K562 (cell line): ENCODE data around the gene CLCN4.

ENCODE experiments used
- CHD4 ChIP-seq: fragments of 200-600 bp; sonication (generic); IDR thresholded peaks from 3 replicates; pipeline ENCODE4 v1.6.1; 2012; ENCODE audit warnings: low read depth, mild to moderate bottlenecking, mixed read lengths, low read length, inconsistent platforms; ENCODE audit not compliant: insufficient read depth, insufficient replicate concordance, poor library complexity, severe bottlenecking
- CSDE1 ChIP-seq, 2 experiments: fragments of 450-650 bp; IDR thresholded peaks; 2 replicates each; pipeline ENCODE4 v1.6.1; 2016; ENCODE audit warnings: mild to moderate bottlenecking in 1 of 2
- EZH2 ChIP-seq: IDR thresholded peaks from 2 replicates; pipeline ENCODE4 v1.6.1; 2012; ENCODE audit warnings: low read depth, mild to moderate bottlenecking, inconsistent platforms, low read length, borderline replicate concordance
- KAT7 ChIP-seq: sonication (generic); formaldehyde crosslinking; IDR thresholded peaks from 2 replicates; pipeline ENCODE4 v1.8.0; 2022; ENCODE audit warnings: missing genetic modification reagents, mild to moderate bottlenecking, borderline replicate concordance
- L3MBTL2 ChIP-seq: fragments of 450-650 bp; IDR thresholded peaks from 2 replicates; pipeline ENCODE4 v1.6.1; 2016; ENCODE audit warnings: mild to moderate bottlenecking, moderate library complexity
- PHF20 ChIP-seq: fragments of 450-650 bp; IDR thresholded peaks from 2 replicates; pipeline ENCODE4 v1.6.1; 2018; ENCODE audit not compliant: partially characterized antibody
- POLR2A ChIP-seq: fragments of 450-650 bp; conservative IDR thresholded peaks from 2 replicates; pipeline ENCODE4 v1.6.1; 2016
- RAD21 ChIP-seq, 2 experiments: fragments of 250-450 bp in 1 of 2; fragments of 450-650 bp in 1 of 2; sonication (Bioruptor Pico) in 1 of 2; formaldehyde crosslinking in 1 of 2; IDR thresholded peaks in 1 of 2; conservative IDR thresholded peaks in 1 of 2; 2 replicates each; pipeline versions ENCODE4 v1.4.0 to v1.8.0; 2020 to 2022; ENCODE audit warnings: mild to moderate bottlenecking in 2 of 2, moderate library complexity in 1 of 2
- UBTF ChIP-seq, 2 experiments: IDR thresholded peaks; 2 replicates each; pipeline ENCODE4 v1.6.1; 2012; ENCODE audit warnings: improper control_type of control experiment in 2 of 2, low read depth in 2 of 2, low read length in 2 of 2, borderline replicate concordance in 1 of 2
- ZFX ChIP-seq: sonication (generic); formaldehyde crosslinking; IDR thresholded peaks from 2 replicates; pipeline ENCODE4 v1.8.0; 2022; ENCODE audit warnings: mild to moderate bottlenecking, missing genetic modification reagents, moderate library complexity
- ZZZ3 ChIP-seq: fragments of 450-650 bp; IDR thresholded peaks from 2 replicates; pipeline ENCODE4 v1.6.1; 2016; ENCODE audit warnings: antibody characterized with exemption, mild to moderate bottlenecking, moderate library complexity
- TF ChIP-seq, protein P1 (sequence below): IDR thresholded peaks from 3 replicates; pipeline ENCODE4 v1.6.1; 2011; ENCODE audit warnings: borderline replicate concordance, mild to moderate bottlenecking, moderate library complexity; ENCODE audit not compliant: insufficient read length; ENCODE audit errors: extremely low read depth
- TF ChIP-seq, protein P2 (sequence below): sonication (generic); formaldehyde crosslinking; IDR thresholded peaks from 2 replicates; pipeline ENCODE4 v1.5.0; 2020; ENCODE audit warnings: missing genetic modification reagents

- TF ChIP-seq L3MBTL2 = no peak
- no peak for TF ChIP-seq ZFX (CRISPR knock-in tag)
- TF ChIP-seq KAT7 (CRISPR knock-in tag) = no peak
- no peak for TF ChIP-seq EZH2
- TF ChIP-seq PHF20 = no peak
- TF ChIP-seq UBTF (IDR thresholded peaks at IDR 0.05; ENCODE audit: borderline replicate concordance in 1 of 2, low read depth in 2 of 2, low read length in 2 of 2) = no peak
- no peak for TF ChIP-seq RAD21 (CRISPR knock-in tag; conservative IDR thresholded peaks at IDR 0.05 in 1 of 2, IDR thresholded peaks at IDR 0.05 in 1 of 2)
- TF ChIP-seq, protein P1, sequence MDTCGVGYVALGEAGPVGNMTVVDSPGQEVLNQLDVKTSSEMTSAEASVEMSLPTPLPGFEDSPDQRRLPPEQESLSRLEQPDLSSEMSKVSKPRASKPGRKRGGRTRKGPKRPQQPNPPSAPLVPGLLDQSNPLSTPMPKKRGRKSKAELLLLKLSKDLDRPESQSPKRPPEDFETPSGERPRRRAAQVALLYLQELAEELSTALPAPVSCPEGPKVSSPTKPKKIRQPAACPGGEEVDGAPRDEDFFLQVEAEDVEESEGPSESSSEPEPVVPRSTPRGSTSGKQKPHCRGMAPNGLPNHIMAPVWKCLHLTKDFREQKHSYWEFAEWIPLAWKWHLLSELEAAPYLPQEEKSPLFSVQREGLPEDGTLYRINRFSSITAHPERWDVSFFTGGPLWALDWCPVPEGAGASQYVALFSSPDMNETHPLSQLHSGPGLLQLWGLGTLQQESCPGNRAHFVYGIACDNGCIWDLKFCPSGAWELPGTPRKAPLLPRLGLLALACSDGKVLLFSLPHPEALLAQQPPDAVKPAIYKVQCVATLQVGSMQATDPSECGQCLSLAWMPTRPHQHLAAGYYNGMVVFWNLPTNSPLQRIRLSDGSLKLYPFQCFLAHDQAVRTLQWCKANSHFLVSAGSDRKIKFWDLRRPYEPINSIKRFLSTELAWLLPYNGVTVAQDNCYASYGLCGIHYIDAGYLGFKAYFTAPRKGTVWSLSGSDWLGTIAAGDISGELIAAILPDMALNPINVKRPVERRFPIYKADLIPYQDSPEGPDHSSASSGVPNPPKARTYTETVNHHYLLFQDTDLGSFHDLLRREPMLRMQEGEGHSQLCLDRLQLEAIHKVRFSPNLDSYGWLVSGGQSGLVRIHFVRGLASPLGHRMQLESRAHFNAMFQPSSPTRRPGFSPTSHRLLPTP = no peak
- no peak for TF ChIP-seq CHD4
- no peak for TF ChIP-seq CSDE1 (IDR thresholded peaks at IDR 0.05)
- TF ChIP-seq, protein P2, sequence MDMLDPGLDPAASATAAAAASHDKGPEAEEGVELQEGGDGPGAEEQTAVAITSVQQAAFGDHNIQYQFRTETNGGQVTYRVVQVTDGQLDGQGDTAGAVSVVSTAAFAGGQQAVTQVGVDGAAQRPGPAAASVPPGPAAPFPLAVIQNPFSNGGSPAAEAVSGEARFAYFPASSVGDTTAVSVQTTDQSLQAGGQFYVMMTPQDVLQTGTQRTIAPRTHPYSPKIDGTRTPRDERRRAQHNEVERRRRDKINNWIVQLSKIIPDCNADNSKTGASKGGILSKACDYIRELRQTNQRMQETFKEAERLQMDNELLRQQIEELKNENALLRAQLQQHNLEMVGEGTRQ (CRISPR knock-in tag) = no peak
- TF ChIP-seq POLR2A = no peak
- no peak for TF ChIP-seq ZZZ3
Measured at GRCh38 chrX:10120331-10120730, 36.4 kb upstream of the CLCN4 start.
